ENCODE data around the gene PRR23A.

- TF ChIP-seq GATA2 (IDR thresholded peaks at IDR 0.05; ENCODE audit: low read depth, low read length) (no peak), GATA3 (IDR thresholded peaks at IDR 0.05; ENCODE audit: low read depth, low read length) (no peak)
Measured at GRCh38 chr3:139005356-139005993, 593 bp downstream of the PRR23A start.

All from SH-SY5Y (cell line).